AG09309 (cell line): ENCODE measurements around the gene MINDY1.

Experiments used
- DNase-seq: peaks from one replicate; pipeline ENCODE4 v3.0.0-alpha.2; 2010; ENCODE audit warnings: low read depth
- H3K4me3 ChIP-seq: 2 replicates; pipeline ENCODE4 v1.5.1; 2011; ENCODE audit warnings: mild to moderate bottlenecking, low read depth, low read length, moderate library complexity; ENCODE audit not compliant: control insufficient read depth
- CTCF ChIP-seq: IDR thresholded peaks from 2 replicates; pipeline ENCODE4 v1.5.1; 2011; ENCODE audit warnings: mild to moderate bottlenecking, low read depth, low read length, inconsistent platforms; ENCODE audit not compliant: insufficient read depth, control insufficient read depth; ENCODE audit errors: missing control alignments

Gene MINDY1

GRCh38 chr1:151049458-151049857, 42.8 kb upstream of the MINDY1 start:
- no peak overlapping the region for H3K4me3 ChIP-seq
- no peak for DNase-seq
- no peak for TF ChIP-seq CTCF

GRCh38 chr1:151048645-151049032, 41.9 kb upstream of the MINDY1 start:
- DNase-seq = no peak
- TF ChIP-seq CTCF = no peak
- H3K4me3 ChIP-seq = peak overlapping the region; percentile 77

GRCh38 chr1:151047925-151048644, 41.4 kb upstream of the MINDY1 start:
- peak; percentile 67 for TF ChIP-seq CTCF
- no peak for DNase-seq
- H3K4me3 ChIP-seq = peak overlapping the region; percentile 77

GRCh38 chr1:151047591-151047924, 40.9 kb upstream of the MINDY1 start, which contains the start of gene C1orf56:
Gene C1orf56, plus strand, starts transcription at chr1:151047751. Its CDS starts 97 bp downstream, at chr1:151047848.
- no peak for TF ChIP-seq CTCF
- peak within 1 kb of the TSS; percentile 77 for H3K4me3 ChIP-seq
- DNase-seq = no peak

- no peak for DNase-seq
- H3K4me3 ChIP-seq = no peak overlapping the region
- TF ChIP-seq CTCF = no peak
Measured at GRCh38 chr1:151043163-151043562, 36.5 kb upstream of the MINDY1 start.

- no peak for DNase-seq
- no peak for TF ChIP-seq CTCF
- H3K4me3 ChIP-seq = no peak overlapping the region
Measured at GRCh38 chr1:151039521-151039920, 32.8 kb upstream of the MINDY1 start.
